HG02571 (cell line): ENCODE data around the gene ATPAF1.
"Not testable (repeated sequence)": the region's sequence is repeated elsewhere in the genome, so short reads cannot be mapped to it uniquely, and the experiment has no call there.

ENCODE experiments used
- ATAC-seq: cut with Tn5 transposase; IDR thresholded peaks from one replicate; pipeline ENCODE4 v1.9.1; 2021; ENCODE audit warnings: mild to moderate bottlenecking, moderate library complexity; ENCODE audit not compliant: unreplicated experiment

Gene ATPAF1

GRCh38 chr1:46651152-46651551, 17.0 kb downstream of the ATPAF1 start:
- not testable (repeated sequence) for ATAC-seq

- ATAC-seq = no peak
Observed at GRCh38 chr1:46650491-46650890, 17.7 kb downstream of the ATPAF1 start.

GRCh38 chr1:46649764-46650163, 18.4 kb downstream of the ATPAF1 start:
- ATAC-seq = no peak

- no peak for ATAC-seq
Observed at GRCh38 chr1:46647611-46648010, 20.6 kb downstream of the ATPAF1 start.

- no peak for ATAC-seq
Observed at GRCh38 chr1:46646844-46647243, 21.3 kb downstream of the ATPAF1 start.

GRCh38 chr1:46646331-46646730, 21.8 kb downstream of the ATPAF1 start:
- ATAC-seq = no peak

- no peak for ATAC-seq
Observed at GRCh38 chr1:46645815-46646214, 22.3 kb downstream of the ATPAF1 start.

- no peak for ATAC-seq
Observed at GRCh38 chr1:46643368-46643775, 24.8 kb downstream of the ATPAF1 start.

- no peak for ATAC-seq
Observed at GRCh38 chr1:46642115-46642680, 26.0 kb downstream of the ATPAF1 start.

GRCh38 chr1:46639547-46639946, 28.6 kb downstream of the ATPAF1 start:
- no peak for ATAC-seq

GRCh38 chr1:46638921-46639320, 29.2 kb downstream of the ATPAF1 start:
- no peak for ATAC-seq

- ATAC-seq = no peak
Observed at GRCh38 chr1:46637444-46638083, 30.6 kb downstream of the ATPAF1 start.

GRCh38 chr1:46635205-46635604, 33.0 kb downstream of the ATPAF1 start:
- ATAC-seq = no peak

- no peak for ATAC-seq
Observed at GRCh38 chr1:46630719-46631118, 37.4 kb downstream of the ATPAF1 start.

GRCh38 chr1:46623743-46624644, 44.2 kb downstream of the ATPAF1 start:
- no peak for ATAC-seq

- no peak for ATAC-seq
Observed at GRCh38 chr1:46622344-46622743, 45.8 kb downstream of the ATPAF1 start.

GRCh38 chr1:46621930-46622329, 46.2 kb downstream of the ATPAF1 start:
- ATAC-seq = no peak

- no peak for ATAC-seq
Observed at GRCh38 chr1:46619656-46620258, 48.4 kb downstream of the ATPAF1 start.

- no peak for ATAC-seq
Observed at GRCh38 chr1:46618754-46619415, 49.3 kb downstream of the ATPAF1 start.

GRCh38 chr1:46617833-46618232, 50.3 kb downstream of the ATPAF1 start:
- no peak for ATAC-seq
